Lower lobe of right lung (tissue), 2 donors: ENCODE measurements around the gene ANAPC10. TPM values are rescaled to one million over a fixed set of nuclear protein-coding genes. Genes with fewer than 3 reads are reported as not detected.

Source experiments
- ATAC-seq, 2 donors: fragments of 200-7000 bp; cut with Tn5 transposase; one replicate each; pipeline ENCODE4 v1.9.1; 2020 to 2022; ENCODE audit warnings: mild to moderate bottlenecking in 2 of 2, moderate library complexity in 2 of 2
- DNase-seq: peaks from one replicate; pipeline ENCODE4 v3.0.0-alpha.2; 2020
- H3K27ac ChIP-seq: fragments of 200-600 bp; one replicate; pipeline ENCODE4 v1.8.0; 2022
- H3K27me3 ChIP-seq: fragments of 200-600 bp; one replicate; pipeline ENCODE4 v1.8.0; 2022; ENCODE audit warnings: low read depth
- H3K36me3 ChIP-seq: fragments of 200-600 bp; one replicate; pipeline ENCODE4 v1.8.0; 2022; ENCODE audit warnings: mild to moderate bottlenecking
- H3K4me1 ChIP-seq: fragments of 200-600 bp; one replicate; pipeline ENCODE4 v1.8.0; 2022
- H3K4me3 ChIP-seq: fragments of 200-600 bp; one replicate; pipeline ENCODE4 v1.8.0; 2022; ENCODE audit warnings: mild to moderate bottlenecking
- H3K9me3 ChIP-seq: fragments of 200-600 bp; one replicate; pipeline ENCODE4 v1.8.0; 2022
- intact Hi-C: fragments of 100-400 bp; cut with DNase I; formaldehyde crosslinking; loops from one replicate; pipeline ENCODE4 v1.11.0; 2022
- total RNA-seq: library from RNA; stranded (reverse); fragmentation: NEBNext Ultra II Directional; extraction: Animal tissue kit (Norgen Biotek cat#: 25700); gene quantifications from one replicate; pipeline ENCODE4 v1.2.1, GENCODE V29; 2021
- TF ChIP-seq, protein P1 (sequence below): fragments of 200-600 bp; IDR thresholded peaks from one replicate; pipeline ENCODE4 v1.8.0; 2022; ENCODE audit warnings: antibody characterized with exemption, mild to moderate bottlenecking
- donor health status: DM: no; HTN: yes; CAD: no; lungs with severe emphysema.

The ANAPC10 gene
- total RNA-seq, 1 donor from 2014 or later, result 20.5 TPM

DNA sequence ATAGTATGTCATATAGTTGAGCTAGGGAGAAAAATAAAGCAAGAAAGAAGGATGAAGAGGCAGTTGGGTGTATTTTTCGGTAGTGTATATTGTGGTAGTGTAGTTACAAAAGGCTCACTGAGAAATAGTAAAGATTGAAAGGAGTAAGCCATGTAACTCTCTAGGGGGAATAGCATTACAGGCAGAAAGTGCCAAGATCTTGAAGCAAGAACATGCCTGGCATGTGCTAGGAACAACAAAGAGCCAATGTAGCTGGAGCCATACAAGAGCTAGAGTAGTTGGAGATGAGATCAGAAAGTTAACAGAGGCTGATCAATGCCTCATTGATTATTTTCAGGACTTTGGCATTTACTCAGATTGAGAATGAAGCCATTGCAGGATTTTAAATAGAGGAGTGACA is 3.1 kb upstream of the ANAPC10 start:
- Histone ChIP-seq H3K9me3 (no peaks in the 10 kb centered on the region), H3K36me3 (peaks cover 18% of the 10 kb centered on the region), H3K4me3 (no peak overlapping the region), H3K27ac (no peak overlapping the region), H3K4me1 (peaks cover 28% of the 10 kb centered on the region), H3K27me3 (no peaks in the 10 kb centered on the region)
- ATAC-seq (no peak), DNase-seq (no peak)
- intact Hi-C loops, result no loop called here
- TF ChIP-seq, protein P1, sequence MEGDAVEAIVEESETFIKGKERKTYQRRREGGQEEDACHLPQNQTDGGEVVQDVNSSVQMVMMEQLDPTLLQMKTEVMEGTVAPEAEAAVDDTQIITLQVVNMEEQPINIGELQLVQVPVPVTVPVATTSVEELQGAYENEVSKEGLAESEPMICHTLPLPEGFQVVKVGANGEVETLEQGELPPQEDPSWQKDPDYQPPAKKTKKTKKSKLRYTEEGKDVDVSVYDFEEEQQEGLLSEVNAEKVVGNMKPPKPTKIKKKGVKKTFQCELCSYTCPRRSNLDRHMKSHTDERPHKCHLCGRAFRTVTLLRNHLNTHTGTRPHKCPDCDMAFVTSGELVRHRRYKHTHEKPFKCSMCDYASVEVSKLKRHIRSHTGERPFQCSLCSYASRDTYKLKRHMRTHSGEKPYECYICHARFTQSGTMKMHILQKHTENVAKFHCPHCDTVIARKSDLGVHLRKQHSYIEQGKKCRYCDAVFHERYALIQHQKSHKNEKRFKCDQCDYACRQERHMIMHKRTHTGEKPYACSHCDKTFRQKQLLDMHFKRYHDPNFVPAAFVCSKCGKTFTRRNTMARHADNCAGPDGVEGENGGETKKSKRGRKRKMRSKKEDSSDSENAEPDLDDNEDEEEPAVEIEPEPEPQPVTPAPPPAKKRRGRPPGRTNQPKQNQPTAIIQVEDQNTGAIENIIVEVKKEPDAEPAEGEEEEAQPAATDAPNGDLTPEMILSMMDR, result no peak

DNA sequence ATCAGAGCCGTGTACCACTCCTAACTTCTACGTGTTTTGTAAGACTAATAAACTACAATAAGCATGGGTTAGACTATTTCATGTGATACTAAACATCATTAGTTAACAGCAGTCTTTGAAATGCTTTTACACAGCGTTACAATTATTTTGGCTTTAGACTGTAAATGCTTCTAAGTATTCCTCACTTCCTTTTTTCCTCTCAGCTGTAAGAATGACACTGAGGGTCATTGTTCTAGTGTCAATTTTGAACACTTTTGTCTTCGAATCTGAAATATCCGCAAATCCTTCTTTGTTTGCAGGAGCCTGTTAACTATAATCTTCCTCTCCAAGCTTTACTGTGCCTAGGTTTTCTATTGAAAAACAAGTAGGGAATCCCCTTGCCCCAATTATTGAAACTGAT is 1.7 kb upstream of the ANAPC10 start:
- intact Hi-C loops, result no loop called here
- H3K4me1 ChIP-seq, result peaks cover 30% of the 10 kb centered on the region

DNA sequence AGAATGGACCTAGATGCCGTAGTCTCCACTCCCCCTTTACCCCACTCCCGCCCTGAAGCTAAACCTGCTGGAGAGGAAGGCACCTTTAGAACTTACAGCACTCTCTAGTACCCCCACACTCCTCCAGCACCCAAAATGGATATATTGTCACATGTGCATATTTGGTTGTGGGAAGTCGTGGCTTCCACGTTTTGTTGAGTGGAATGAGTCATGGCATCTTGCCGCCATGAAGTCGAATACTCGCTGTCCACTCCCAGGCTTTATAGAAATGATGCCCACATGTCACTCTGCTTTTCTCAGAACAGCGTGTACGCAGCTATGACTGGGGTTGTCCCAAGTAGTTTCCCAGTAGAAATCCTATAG is 660 bp upstream of the ANAPC10 start:
- peak overlapping the region; percentile 89 for H3K4me3 ChIP-seq
- TF ChIP-seq, protein P1, result no peak
- H3K4me1 ChIP-seq, result peaks cover 30% of the 10 kb centered on the region
- H3K27ac ChIP-seq, result peak overlapping the region; percentile 94
- peaks cover 24% of the 10 kb centered on the region for H3K36me3 ChIP-seq
- H3K27me3 ChIP-seq, result no peaks in the 10 kb centered on the region
- peak; percentile 69 to 83 for ATAC-seq
- intact Hi-C loops, result no loop called here
- no peaks in the 10 kb centered on the region for H3K9me3 ChIP-seq
- DNase-seq, result no peak

More for the DNA sequence above, 1.7 kb upstream of the ANAPC10 start:
- Histone ChIP-seq H3K27ac (no peak overlapping the region), H3K36me3 (peaks cover 19% of the 10 kb centered on the region), H3K4me3 (peak overlapping the region; percentile 89), H3K27me3 (no peaks in the 10 kb centered on the region), H3K9me3 (no peaks in the 10 kb centered on the region)
- TF ChIP-seq, protein P1, result no peak
- ATAC-seq (no peak), DNase-seq (no peak)

DNA sequence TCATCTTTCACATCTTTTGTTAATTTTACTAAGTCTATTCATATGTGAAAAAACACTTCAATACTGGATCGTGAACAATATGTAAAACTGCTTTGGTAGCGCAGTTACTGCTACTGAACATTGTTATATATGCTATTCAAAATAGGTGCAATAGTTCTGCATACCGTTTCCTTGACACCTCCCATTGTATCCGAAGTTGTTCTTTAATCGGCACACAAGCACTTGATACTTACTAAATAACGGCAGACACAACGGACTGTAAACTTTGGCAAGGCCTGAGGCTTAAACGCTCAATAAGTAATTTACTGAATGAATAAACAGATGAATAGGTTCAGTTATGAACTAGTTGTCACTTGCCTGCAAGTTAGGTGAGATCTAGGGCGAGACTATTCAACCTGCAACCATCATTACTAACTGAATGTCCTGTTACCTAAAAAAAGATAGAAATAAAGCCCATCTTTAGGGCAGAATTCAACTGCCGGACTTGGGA is 620 bp downstream of the ANAPC10 start:
- Histone ChIP-seq H3K27ac (peak overlapping the region; percentile 94), H3K4me3 (peak overlapping the region; percentile 89), H3K27me3 (no peaks in the 10 kb centered on the region), H3K4me1 (peaks cover 30% of the 10 kb centered on the region), H3K36me3 (peaks cover 33% of the 10 kb centered on the region), H3K9me3 (no peaks in the 10 kb centered on the region)
- ATAC-seq (no peak), DNase-seq (no peak)
- intact Hi-C loops, result no loop called here
- TF ChIP-seq, protein P1, result no peak

DNA sequence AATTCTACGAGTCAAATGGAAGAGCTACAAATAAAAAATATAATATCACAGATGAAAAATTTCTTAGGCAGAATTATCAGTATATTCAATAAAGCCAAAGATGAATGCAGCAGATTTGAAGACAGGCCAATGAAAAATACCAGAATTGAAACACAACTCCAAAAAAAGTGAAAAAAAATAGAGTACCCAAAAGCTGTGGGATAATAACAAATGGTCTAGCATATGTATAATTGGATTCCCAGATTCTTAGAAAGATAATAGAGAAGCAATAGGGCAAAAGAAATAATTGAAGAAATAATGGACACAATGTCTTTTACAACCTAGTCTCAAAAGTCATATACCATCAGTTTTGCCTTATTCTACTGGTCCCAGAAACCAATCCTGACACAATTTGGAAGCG is 4.4 kb downstream of the ANAPC10 start:
- Histone ChIP-seq H3K4me3 (no peak overlapping the region), H3K27ac (no peak overlapping the region), H3K36me3 (peaks cover 65% of the 10 kb centered on the region), H3K27me3 (no peaks in the 10 kb centered on the region), H3K9me3 (no peaks in the 10 kb centered on the region), H3K4me1 (peaks cover 15% of the 10 kb centered on the region)
- DNase-seq (no peak), ATAC-seq (no peak)
- intact Hi-C loops, result no loop called here
- TF ChIP-seq, protein P1, result no peak

DNA sequence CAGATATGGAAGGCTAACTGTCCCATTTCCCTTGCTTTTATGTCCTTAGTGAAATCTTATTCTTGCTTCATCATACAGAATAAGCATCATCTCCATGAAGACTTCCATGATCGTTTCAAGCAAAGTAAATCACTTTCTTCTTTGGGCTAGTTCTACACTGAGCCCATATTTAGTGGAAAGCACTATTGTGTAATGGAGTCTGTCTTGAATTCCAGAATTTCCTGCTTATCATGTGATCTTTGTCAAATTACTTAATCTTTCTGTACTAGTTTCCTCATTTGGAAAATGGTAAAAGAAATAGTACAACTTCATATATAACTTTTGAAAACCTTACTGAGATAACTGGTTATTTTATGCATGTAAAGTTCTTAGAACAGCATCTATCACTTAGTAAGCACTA is 7.6 kb downstream of the ANAPC10 start:
- Histone ChIP-seq H3K27me3 (no peaks in the 10 kb centered on the region), H3K9me3 (no peaks in the 10 kb centered on the region), H3K36me3 (peaks cover 59% of the 10 kb centered on the region), H3K4me1 (no peaks in the 10 kb centered on the region), H3K27ac (no peak overlapping the region), H3K4me3 (no peak overlapping the region)
- ATAC-seq, result no peak
- DNase-seq, result no peak
- intact Hi-C loops, result no loop called here
- TF ChIP-seq, protein P1, result no peak
